ENCODE measurements around the gene PPP2R2C. TPM values are rescaled to one million over a fixed set of nuclear protein-coding genes. Genes with fewer than 3 reads are reported as not detected.

The PPP2R2C gene
- total RNA-seq, 2 donors from 2014 or later = 8.0 to 10.4 TPM

DNA sequence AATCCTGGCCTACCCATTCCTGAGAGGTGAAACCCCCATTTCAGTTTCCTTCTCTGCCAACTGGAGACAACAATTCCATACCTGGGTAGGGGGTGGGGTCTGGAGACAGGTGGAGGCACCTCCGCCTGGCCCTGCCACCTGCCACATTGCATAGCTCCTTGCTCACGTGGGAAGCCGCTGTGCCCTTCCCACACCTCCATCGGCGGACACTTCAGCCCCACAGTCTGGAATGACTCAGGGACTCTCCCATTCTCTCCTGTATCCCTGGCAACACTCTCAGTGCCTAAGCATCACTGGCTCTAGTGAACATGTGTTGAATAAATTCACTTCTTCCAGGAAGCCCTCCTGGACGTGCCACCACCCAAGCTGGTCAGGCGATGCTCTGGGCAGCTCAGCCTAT lies 21.7 kb downstream of the PPP2R2C start:
- intact Hi-C loops (cut with DNase I) = no loop called here
- TF ChIP-seq, protein P1, sequence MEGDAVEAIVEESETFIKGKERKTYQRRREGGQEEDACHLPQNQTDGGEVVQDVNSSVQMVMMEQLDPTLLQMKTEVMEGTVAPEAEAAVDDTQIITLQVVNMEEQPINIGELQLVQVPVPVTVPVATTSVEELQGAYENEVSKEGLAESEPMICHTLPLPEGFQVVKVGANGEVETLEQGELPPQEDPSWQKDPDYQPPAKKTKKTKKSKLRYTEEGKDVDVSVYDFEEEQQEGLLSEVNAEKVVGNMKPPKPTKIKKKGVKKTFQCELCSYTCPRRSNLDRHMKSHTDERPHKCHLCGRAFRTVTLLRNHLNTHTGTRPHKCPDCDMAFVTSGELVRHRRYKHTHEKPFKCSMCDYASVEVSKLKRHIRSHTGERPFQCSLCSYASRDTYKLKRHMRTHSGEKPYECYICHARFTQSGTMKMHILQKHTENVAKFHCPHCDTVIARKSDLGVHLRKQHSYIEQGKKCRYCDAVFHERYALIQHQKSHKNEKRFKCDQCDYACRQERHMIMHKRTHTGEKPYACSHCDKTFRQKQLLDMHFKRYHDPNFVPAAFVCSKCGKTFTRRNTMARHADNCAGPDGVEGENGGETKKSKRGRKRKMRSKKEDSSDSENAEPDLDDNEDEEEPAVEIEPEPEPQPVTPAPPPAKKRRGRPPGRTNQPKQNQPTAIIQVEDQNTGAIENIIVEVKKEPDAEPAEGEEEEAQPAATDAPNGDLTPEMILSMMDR (IDR thresholded peaks at IDR 0.05) = no peak
- TF ChIP-seq POLR2A (IDR thresholded peaks at IDR 0.05) (no peak), POLR2AphosphoS5 (IDR thresholded peaks at IDR 0.05) (no peak)
- no peak for DNase-seq (ENCODE audit: low spot score)
- Histone ChIP-seq H3K27ac (no peak overlapping the region), H3K4me3 (no peak overlapping the region), H3K36me3 (no peaks in the 10 kb centered on the region), H3K4me1 (replicated peaks) (peaks cover 3% of the 10 kb centered on the region), H3K9me3 (no peaks in the 10 kb centered on the region), H3K27me3 (replicated peaks; ENCODE audit: insufficient read depth) (no peaks in the 10 kb centered on the region)
- 92% methylated on average over 6 of the region's 7 CpGs for WGBS

DNA sequence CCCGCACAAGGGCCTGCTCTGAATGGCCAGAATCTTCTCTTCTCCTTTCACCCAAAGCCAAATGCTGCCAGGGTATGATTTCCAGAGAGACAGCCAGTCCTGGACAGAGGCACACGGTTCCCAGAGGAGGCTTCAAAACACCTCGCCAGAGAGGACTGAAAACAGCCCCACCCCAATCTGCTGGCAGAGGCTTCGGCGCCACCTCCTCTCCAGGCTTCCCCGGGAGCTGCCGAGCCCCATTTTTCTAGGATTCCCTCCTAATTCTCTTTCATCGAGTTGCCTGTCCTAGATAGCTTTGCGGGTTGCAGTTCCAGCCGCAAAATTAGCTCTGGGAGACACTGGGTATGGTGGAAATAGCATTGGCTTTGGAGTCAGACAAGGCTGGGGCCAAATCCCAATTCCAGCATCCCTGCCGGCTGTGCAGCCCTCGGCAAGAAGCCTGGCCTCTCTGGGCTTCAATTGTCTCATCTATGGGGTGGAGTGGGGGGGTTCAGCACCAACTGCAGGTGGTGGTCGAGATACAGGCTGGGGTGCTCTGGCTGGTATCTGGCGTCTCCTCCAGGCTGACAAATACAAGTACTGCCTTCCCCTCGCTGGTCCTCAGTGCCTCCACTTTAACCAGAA lies 22.6 kb downstream of the PPP2R2C start:
- peaks cover 3% of the 10 kb centered on the region for H3K4me1 ChIP-seq (replicated peaks)
- no peak overlapping the region for H3K4me3 ChIP-seq
- no peak for TF ChIP-seq POLR2A (IDR thresholded peaks at IDR 0.05)
- TF ChIP-seq POLR2AphosphoS5 (IDR thresholded peaks at IDR 0.05) = no peak
- TF ChIP-seq, protein P1 (IDR thresholded peaks at IDR 0.05) = no peak
- no peak for DNase-seq (ENCODE audit: low spot score)
- H3K27me3 ChIP-seq (replicated peaks; ENCODE audit: insufficient read depth) = no peaks in the 10 kb centered on the region
- 66% methylated on average over 15 of the region's 15 CpGs for WGBS
- no peak overlapping the region for H3K27ac ChIP-seq
- intact Hi-C loops (cut with DNase I) = no loop called here
- no peaks in the 10 kb centered on the region for H3K9me3 ChIP-seq
- H3K36me3 ChIP-seq = no peaks in the 10 kb centered on the region

DNA sequence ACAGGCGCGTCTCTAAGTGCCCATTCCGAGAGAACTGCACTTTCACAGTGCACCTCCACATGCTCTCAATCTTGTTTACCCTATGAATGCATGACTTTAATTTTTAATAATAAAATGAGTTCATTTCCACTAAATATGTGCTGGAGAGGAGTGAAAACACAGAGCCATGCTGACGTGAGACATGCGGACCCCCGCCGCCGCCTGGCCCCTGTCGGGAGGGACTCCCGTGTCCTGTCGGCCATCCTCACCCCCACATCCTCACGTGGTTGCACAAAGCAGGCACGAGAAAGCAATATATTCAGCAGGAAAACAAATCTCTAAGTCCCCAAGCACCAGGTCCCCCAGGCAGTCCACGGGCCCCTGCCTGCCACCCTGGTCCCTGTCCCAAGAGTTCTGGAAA lies 23.1 kb downstream of the PPP2R2C start:
- Histone ChIP-seq H3K36me3 (no peaks in the 10 kb centered on the region), H3K27me3 (replicated peaks; ENCODE audit: insufficient read depth) (no peaks in the 10 kb centered on the region), H3K4me1 (replicated peaks) (peaks cover 3% of the 10 kb centered on the region), H3K4me3 (no peak overlapping the region), H3K27ac (no peak overlapping the region), H3K9me3 (no peaks in the 10 kb centered on the region)
- no peak for DNase-seq (ENCODE audit: low spot score)
- 59% methylated on average over 14 of the region's 14 CpGs for WGBS
- intact Hi-C loops (cut with DNase I) = no loop called here
- TF ChIP-seq POLR2A (IDR thresholded peaks at IDR 0.05) (no peak), POLR2AphosphoS5 (IDR thresholded peaks at IDR 0.05) (no peak)
- TF ChIP-seq, protein P1 (IDR thresholded peaks at IDR 0.05) = no peak

DNA sequence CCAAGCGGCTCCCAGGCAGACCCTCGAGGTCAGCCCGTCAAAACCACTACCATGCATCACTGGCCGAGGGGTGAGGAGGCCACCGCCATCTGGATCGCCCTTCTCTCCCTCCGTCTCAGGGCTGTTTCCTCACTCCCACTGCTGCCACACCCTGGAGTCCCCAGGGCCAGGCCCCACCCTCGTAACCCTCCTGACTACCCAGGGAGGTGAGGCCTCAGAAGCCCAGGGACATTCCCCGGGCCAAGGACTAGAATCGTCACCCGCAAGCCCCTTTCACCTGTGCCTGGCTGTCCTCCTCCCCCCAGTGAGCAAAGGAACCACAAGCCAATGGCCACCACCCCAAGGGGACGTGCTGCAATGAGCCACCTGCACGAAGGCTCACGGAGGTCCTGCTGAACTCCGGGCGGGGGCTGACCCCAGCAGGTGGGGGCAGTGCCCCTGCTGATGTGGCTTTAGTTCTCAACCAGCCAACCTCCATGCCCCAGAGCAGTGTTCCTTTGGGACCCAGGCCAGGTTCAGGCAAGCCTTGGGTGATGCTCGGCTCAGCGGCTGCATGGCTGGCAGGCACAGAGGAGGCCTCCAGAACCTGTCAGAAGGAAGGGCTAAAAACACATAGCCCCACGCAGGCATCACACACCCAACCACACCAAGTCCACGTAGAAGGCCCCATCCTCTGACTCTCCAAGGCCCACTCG lies 23.8 kb downstream of the PPP2R2C start:
- H3K4me1 ChIP-seq (replicated peaks) = peaks cover 3% of the 10 kb centered on the region
- 73% methylated on average over 17 of the region's 21 CpGs for WGBS
- no peaks in the 10 kb centered on the region for H3K9me3 ChIP-seq
- no peaks in the 10 kb centered on the region for H3K36me3 ChIP-seq
- no peak for DNase-seq (ENCODE audit: low spot score)
- H3K27me3 ChIP-seq (replicated peaks; ENCODE audit: insufficient read depth) = no peaks in the 10 kb centered on the region
- TF ChIP-seq, protein P1 (IDR thresholded peaks at IDR 0.05) = no peak
- TF ChIP-seq POLR2A (IDR thresholded peaks at IDR 0.05) (no peak), POLR2AphosphoS5 (IDR thresholded peaks at IDR 0.05) (no peak)
- intact Hi-C loops (cut with DNase I) = no loop called here
- H3K27ac ChIP-seq = no peak overlapping the region
- no peak overlapping the region for H3K4me3 ChIP-seq

Data from prostate gland (tissue), 2 donors.